Measurements from ENCODE around the gene UMODL1.

UMODL1 gene

DNA sequence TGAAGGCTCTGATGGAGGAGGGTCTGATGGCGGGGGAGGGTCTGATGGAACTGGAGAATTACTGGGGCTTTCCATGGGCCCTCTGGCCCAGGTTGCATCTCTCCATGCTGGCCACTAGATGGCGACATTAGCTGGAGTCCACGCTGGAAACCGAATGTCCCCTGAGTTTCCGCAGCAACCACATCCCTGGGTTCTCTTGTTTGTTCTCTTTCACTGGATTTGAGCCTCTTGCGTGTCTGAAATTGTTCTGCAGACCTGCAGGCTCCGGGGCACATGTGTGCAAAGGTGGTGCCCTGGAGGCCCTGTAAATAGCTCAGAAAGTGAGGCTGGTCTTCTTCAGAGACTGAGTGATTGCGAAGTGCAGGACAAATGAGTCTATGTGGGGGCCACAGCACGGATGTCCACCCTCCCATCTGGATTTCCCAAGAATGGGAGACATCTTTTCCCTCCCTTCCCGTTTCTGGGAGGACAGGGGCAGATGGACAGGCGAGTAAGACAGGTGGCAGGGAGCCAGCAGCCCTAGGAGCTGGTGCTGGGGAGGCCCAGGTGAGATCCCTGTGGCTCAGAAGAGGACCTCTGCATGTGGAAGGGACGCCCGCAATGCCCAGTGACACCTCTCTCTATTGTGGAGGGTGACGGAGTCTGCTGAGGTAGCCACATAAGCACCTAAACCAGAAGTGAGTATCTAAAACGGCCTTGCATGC lies 74.6 kb downstream of the UMODL1 start:
- no peak overlapping the region for H3K9ac ChIP-seq (ENCODE audit: low read depth, low read length)
- H3K4me1 ChIP-seq (ENCODE audit: control insufficient read depth, insufficient read depth, low read length), result no peaks in the 10 kb centered on the region
- no peaks in the 10 kb centered on the region for H3K36me3 ChIP-seq (ENCODE audit: insufficient read depth, low read length)
- peaks cover 17% of the 10 kb centered on the region for H3K27me3 ChIP-seq (ENCODE audit: control insufficient read depth, insufficient read depth, low read length)
- H3K4me2 ChIP-seq (ENCODE audit: low read length), result no peak overlapping the region
- no peak overlapping the region for H3K4me3 ChIP-seq (ENCODE audit: low read length)
- no peaks in the 10 kb centered on the region for H3K9me3 ChIP-seq (replicated peaks; ENCODE audit: low read length)

DNA sequence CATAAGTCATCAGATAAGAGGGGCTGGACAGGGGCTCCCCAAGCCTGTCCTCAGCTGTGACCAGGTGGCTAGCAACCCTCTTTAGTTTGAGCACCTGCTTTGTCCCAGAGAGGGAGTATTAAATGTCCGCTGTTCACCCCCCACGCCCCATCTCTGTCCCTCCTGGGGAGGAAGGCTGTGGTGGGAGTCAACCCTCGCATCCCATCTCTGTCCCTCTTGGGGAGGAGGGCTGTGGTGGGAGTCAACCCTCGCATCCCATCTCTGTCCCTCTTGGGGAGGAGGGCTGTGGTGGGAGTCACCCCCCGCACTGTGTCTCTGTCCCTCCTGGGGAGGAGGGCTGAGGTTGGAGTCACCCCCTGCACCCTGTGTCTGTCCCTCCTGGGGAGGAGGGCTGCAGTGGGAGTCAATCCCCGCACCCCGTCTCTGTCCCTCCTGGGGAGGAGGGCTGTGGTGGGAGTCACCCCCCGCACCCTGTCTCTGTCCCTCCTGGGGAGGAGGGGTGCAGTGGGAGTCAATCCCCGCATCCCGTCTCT lies 75.2 kb downstream of the UMODL1 start:
- Histone ChIP-seq H3K36me3 (ENCODE audit: insufficient read depth, low read length) (no peaks in the 10 kb centered on the region), H3K4me3 (ENCODE audit: low read length) (no peak overlapping the region)

DNA sequence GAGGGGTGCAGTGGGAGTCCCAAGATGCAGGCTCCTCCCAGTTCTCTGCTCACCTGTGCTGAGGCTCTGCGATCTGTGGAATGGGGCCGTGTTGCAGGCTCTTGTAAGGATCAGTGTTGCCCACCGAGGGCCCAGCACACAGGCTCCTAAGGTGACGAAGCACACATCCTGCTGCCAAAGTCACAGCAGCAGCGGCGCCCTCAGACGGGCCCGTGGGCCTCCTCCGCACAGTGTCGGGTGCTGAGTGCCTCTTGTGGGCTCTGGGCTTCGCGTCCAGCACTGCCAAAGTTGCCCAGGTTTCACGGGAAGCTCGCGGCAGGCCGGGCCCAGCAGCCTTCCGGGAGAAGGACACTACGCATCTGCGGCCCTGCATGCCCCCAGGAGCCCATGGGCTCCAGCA lies 75.7 kb downstream of the UMODL1 start:
- H3K36me3 ChIP-seq (ENCODE audit: insufficient read depth, low read length), result no peaks in the 10 kb centered on the region
- no peak overlapping the region for H3K4me2 ChIP-seq (ENCODE audit: low read length)
- no peak overlapping the region for H3K4me3 ChIP-seq (ENCODE audit: low read length)
- no peak overlapping the region for H3K9ac ChIP-seq (ENCODE audit: low read depth, low read length)
- H3K4me1 ChIP-seq (ENCODE audit: control insufficient read depth, insufficient read depth, low read length), result no peaks in the 10 kb centered on the region
- peaks cover 19% of the 10 kb centered on the region for H3K27me3 ChIP-seq (ENCODE audit: control insufficient read depth, insufficient read depth, low read length)
- no peaks in the 10 kb centered on the region for H3K9me3 ChIP-seq (replicated peaks; ENCODE audit: low read length)

More for the DNA sequence above, 75.2 kb downstream of the UMODL1 start:
- peaks cover 17% of the 10 kb centered on the region for H3K27me3 ChIP-seq (ENCODE audit: control insufficient read depth, insufficient read depth, low read length)
- H3K9ac ChIP-seq (ENCODE audit: low read depth, low read length), result no peak overlapping the region
- no peaks in the 10 kb centered on the region for H3K4me1 ChIP-seq (ENCODE audit: control insufficient read depth, insufficient read depth, low read length)
- no peak overlapping the region for H3K4me2 ChIP-seq (ENCODE audit: low read length)
- H3K9me3 ChIP-seq (replicated peaks; ENCODE audit: low read length), result no peaks in the 10 kb centered on the region

DNA sequence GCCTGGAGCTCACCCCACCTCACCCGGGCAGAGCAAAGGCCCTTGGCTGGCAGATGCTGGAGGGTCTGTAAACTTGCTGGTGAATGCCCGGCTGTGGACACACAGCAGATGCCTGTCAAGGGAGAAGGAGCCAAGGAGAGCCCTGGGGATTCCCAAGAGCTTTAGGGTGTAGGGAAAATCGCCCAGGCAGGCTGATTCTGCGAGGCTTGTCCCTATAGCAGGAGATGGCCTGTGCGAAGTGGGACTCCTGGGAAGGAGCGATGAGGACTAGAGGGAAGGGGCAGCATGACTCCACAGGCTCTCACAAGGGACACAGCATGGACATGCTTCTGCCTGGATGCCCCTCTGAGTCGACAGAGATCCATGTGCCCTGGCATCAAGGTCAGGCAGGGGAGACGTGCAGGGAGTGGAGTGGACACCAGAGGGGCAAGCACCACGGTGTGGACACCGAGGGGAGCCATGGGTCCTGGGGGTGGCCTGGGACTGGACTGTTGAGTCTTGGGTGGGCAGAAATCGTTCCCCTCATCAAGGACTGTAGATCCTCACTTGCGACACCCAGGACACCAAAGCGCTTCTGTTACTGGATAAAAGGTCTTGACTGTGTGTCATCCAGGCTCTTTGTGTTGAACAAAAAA lies 76.4 kb downstream of the UMODL1 start:
- no peak overlapping the region for H3K9ac ChIP-seq (ENCODE audit: low read depth, low read length)
- no peak overlapping the region for H3K4me3 ChIP-seq (ENCODE audit: low read length)
- no peaks in the 10 kb centered on the region for H3K36me3 ChIP-seq (ENCODE audit: insufficient read depth, low read length)
- H3K4me1 ChIP-seq (ENCODE audit: control insufficient read depth, insufficient read depth, low read length), result no peaks in the 10 kb centered on the region
- no peaks in the 10 kb centered on the region for H3K9me3 ChIP-seq (replicated peaks; ENCODE audit: low read length)
- H3K4me2 ChIP-seq (ENCODE audit: low read length), result no peak overlapping the region
- peaks cover 26% of the 10 kb centered on the region for H3K27me3 ChIP-seq (ENCODE audit: control insufficient read depth, insufficient read depth, low read length)

DNA sequence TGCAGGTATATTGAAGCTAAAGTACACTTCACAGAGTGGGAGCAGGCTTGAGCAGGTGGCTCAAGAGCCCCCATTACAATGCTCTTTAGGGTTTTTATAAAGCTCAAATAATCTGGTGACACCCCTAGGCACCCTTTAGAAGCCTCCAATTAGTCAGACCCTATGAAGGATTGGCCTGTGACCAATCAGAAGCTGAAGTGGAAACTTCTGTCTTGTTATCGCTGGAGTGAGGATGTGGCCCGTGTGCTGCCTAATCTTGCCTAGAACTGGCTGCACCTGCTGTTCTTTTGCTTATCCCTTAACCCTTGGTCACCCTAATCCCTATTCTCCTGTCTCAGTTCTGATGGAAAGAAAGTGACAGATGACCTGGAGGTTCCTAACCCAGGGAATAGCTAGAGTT lies 77.0 kb downstream of the UMODL1 start:
- Histone ChIP-seq H3K4me2 (ENCODE audit: low read length) (no peak overlapping the region), H3K36me3 (ENCODE audit: insufficient read depth, low read length) (no peaks in the 10 kb centered on the region), H3K9me3 (replicated peaks; ENCODE audit: low read length) (no peaks in the 10 kb centered on the region), H3K27me3 (ENCODE audit: control insufficient read depth, insufficient read depth, low read length) (peaks cover 26% of the 10 kb centered on the region), H3K4me1 (ENCODE audit: control insufficient read depth, insufficient read depth, low read length) (no peaks in the 10 kb centered on the region), H3K4me3 (ENCODE audit: low read length) (no peak overlapping the region), H3K9ac (ENCODE audit: low read depth, low read length) (no peak overlapping the region)

DNA sequence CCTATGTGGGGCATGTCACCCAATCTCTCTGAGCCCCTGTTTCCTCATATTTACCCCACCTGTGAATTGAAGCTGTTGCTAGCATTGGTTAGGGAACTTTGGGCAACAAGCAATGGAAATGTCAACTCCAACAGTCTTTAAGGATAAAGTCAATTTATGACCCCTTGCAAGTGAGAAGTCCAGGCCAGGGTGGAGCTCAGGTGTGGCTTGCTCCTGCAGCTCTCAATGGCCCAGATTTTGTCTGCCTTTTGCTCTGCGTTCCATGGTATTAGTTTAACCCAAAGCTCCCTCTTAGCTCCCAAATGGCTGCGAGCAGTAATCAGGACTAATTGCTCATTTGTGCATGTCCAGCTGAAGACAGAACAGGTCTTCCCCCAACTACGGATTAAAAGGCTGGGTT lies 77.5 kb downstream of the UMODL1 start:
- no peak overlapping the region for H3K4me2 ChIP-seq (ENCODE audit: low read length)
- no peaks in the 10 kb centered on the region for H3K36me3 ChIP-seq (ENCODE audit: insufficient read depth, low read length)
- no peaks in the 10 kb centered on the region for H3K9me3 ChIP-seq (replicated peaks; ENCODE audit: low read length)
- no peaks in the 10 kb centered on the region for H3K4me1 ChIP-seq (ENCODE audit: control insufficient read depth, insufficient read depth, low read length)
- no peak overlapping the region for H3K4me3 ChIP-seq (ENCODE audit: low read length)
- H3K9ac ChIP-seq (ENCODE audit: low read depth, low read length), result no peak overlapping the region
- H3K27me3 ChIP-seq (ENCODE audit: control insufficient read depth, insufficient read depth, low read length), result peaks cover 29% of the 10 kb centered on the region

DNA sequence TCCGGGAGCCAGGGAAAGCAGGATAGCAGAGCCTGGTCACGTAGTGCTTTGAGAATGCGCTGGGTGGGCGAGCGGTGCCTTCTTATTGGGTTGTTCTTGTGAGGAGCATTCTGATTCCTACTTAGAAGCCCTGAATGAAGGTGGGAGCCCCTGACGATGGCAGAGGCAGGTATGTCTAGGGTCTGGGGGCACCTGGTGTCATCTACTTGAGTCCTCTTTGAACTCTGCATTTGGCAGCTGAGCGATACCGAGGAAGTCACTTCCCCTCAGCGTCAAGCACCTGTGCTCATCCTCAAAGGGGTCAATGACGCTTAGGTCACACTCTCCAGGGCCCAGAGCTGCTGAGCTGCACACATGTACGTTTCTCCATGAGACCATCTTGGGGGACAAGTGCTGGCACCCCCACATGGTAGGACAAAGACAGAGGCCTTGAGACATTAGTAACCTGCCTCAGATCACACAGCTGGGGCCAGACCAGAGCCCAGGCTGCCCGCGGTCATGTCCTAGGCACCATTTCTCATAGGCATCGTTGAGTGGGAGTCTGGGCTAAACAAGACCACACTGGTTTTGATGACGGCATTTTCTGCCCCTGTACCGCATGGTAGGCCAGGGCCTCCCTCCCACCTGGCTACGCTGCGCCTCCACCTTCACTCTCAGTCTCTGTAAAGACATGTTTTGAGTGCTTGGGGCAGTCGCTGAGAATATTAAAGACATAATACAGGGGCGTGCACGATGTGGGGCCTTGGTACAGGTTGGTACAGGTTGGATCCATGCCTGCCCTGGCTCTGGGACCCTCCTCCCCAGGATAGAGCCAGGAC lies 78.7 kb downstream of the UMODL1 start:
- H3K4me1 ChIP-seq (ENCODE audit: control insufficient read depth, insufficient read depth, low read length), result no peaks in the 10 kb centered on the region
- no peaks in the 10 kb centered on the region for H3K9me3 ChIP-seq (replicated peaks; ENCODE audit: low read length)
- no peak overlapping the region for H3K4me3 ChIP-seq (ENCODE audit: low read length)
- H3K4me2 ChIP-seq (ENCODE audit: low read length), result no peak overlapping the region
- H3K36me3 ChIP-seq (ENCODE audit: insufficient read depth, low read length), result no peaks in the 10 kb centered on the region
- H3K27me3 ChIP-seq (ENCODE audit: control insufficient read depth, insufficient read depth, low read length), result peaks cover 34% of the 10 kb centered on the region
- no peak overlapping the region for H3K9ac ChIP-seq (ENCODE audit: low read depth, low read length)

DNA sequence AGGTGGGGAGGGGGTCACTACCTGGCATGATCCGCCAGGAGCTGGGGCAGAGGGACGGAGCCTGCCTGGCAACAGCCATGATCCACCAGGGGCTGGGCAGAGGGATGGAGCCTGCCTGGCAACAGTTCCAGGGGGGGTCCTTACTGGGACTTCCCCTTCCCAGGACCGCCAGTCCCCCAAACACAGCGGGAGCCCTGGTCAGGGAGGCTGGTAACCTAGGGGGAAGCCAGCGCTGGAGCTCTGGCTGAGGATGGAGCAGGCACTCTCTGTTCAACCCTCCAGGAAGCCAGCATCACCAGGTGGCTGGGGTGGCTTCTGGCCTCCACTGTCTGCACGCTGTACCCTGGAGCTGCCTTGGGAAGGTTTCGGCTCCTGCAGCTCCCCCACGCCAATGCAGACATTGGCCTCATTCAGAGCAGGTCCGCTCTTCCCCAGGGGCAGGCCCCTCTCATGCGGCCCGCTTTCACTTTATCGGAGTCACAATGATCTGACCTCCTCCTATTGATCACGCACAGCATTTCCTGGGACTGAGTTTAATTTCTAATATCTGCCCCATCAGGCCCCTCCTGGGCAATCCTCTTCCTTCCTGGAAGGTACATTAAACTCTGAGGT lies 79.5 kb downstream of the UMODL1 start:
- Histone ChIP-seq H3K36me3 (ENCODE audit: insufficient read depth, low read length) (no peaks in the 10 kb centered on the region), H3K4me1 (ENCODE audit: control insufficient read depth, insufficient read depth, low read length) (no peaks in the 10 kb centered on the region), H3K9me3 (replicated peaks; ENCODE audit: low read length) (no peaks in the 10 kb centered on the region), H3K4me3 (ENCODE audit: low read length) (no peak overlapping the region), H3K4me2 (ENCODE audit: low read length) (no peak overlapping the region), H3K27me3 (ENCODE audit: control insufficient read depth, insufficient read depth, low read length) (peaks cover 41% of the 10 kb centered on the region), H3K9ac (ENCODE audit: low read depth, low read length) (no peak overlapping the region)

DNA sequence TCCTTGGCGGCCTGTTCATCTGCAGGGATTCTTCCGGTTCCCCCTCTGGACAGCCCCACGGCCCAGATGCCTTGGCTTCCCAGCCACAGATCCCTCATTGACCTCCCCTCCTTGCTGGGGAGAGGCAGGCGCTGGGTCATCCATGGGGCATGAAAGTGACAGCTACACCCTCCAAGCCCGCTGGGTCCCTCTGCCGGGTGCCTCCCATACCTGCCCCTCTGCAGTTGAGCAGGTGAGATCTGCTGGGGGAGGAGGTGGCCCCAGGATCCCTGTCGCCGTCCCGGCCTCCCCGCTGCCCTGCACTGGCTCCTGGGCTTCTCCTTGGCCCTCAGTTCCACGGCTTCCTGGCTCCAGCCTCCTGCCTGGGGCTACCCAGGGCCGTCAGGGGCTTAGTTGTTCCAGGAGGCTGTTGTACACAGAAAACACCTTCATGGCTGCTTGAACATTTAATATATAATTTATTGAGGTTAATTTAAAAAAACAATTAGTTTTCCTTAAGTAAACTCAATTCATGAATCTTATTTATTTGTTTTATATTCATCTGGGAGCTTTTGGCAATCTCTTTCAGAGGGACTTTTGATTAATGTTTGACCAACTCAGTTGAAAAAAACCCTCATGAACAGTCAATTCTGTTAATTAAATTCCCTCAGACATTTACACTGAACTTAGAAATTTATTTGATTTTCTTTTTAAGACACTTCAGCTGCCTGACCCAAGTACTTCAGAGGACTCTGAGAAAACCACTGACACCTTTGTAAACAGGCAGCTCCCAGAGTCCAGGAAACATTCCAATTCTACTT lies 80.2 kb downstream of the UMODL1 start:
- H3K4me1 ChIP-seq (ENCODE audit: control insufficient read depth, insufficient read depth, low read length), result no peaks in the 10 kb centered on the region
- no peak overlapping the region for H3K9ac ChIP-seq (ENCODE audit: low read depth, low read length)
- no peak overlapping the region for H3K4me2 ChIP-seq (ENCODE audit: low read length)
- H3K4me3 ChIP-seq (ENCODE audit: low read length), result no peak overlapping the region
- H3K9me3 ChIP-seq (replicated peaks; ENCODE audit: low read length), result no peaks in the 10 kb centered on the region
- no peaks in the 10 kb centered on the region for H3K36me3 ChIP-seq (ENCODE audit: insufficient read depth, low read length)
- H3K27me3 ChIP-seq (ENCODE audit: control insufficient read depth, insufficient read depth, low read length), result peaks cover 44% of the 10 kb centered on the region

DNA sequence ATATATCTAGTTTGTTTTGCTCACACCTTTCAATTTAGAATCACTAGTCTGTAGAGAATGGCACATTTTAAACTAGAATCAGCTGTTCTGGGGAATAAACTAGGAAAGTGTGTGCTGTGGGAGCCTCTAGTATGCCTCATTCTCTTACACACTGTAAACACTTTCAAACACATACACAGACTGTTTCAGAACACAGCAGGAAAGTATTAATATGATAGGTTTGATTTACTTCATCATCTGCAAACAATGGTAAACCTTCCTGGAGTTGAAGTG lies 80.8 kb downstream of the UMODL1 start:
- Histone ChIP-seq H3K36me3 (ENCODE audit: insufficient read depth, low read length) (no peaks in the 10 kb centered on the region), H3K4me2 (ENCODE audit: low read length) (no peak overlapping the region), H3K9me3 (replicated peaks; ENCODE audit: low read length) (no peaks in the 10 kb centered on the region), H3K27me3 (ENCODE audit: control insufficient read depth, insufficient read depth, low read length) (peaks cover 48% of the 10 kb centered on the region), H3K4me1 (ENCODE audit: control insufficient read depth, insufficient read depth, low read length) (no peaks in the 10 kb centered on the region), H3K4me3 (ENCODE audit: low read length) (no peak overlapping the region), H3K9ac (ENCODE audit: low read depth, low read length) (no peak overlapping the region)
